IMR-90 (cell line): ENCODE results near the gene ABCC5. TPM values are rescaled to one million over a fixed set of nuclear protein-coding genes. Genes with fewer than 3 reads are reported as not detected.

Source experiments
- ATAC-seq: fragments of 200-7000 bp; cut with Tn5 transposase; 2 replicates; pipeline ENCODE4 v1.9.1; 2020; ENCODE audit warnings: low read depth, mild to moderate bottlenecking, moderate library complexity
- BruUV-seq: library from RNA; stranded (reverse); fragments of 400-500 nt; replicated peaks from 2 replicates; lab custom pipeline; 2021; lab: Mats Ljungman, UMichigan
- CTCF ChIA-PET: fragments of 300-600 bp; formaldehyde crosslinking; extraction: SDS; loops from one replicate; lab custom pipeline; 2021; ENCODE audit warnings: antibody characterized with exemption; lab: Yijun Ruan, JAX
- POLR2A ChIA-PET: fragments of 300-600 bp; sonication (Branson Sonifier 250); formaldehyde crosslinking; loops from one replicate; lab custom pipeline; 2022; ENCODE audit warnings: antibody characterized with exemption; ENCODE audit not compliant: unreplicated experiment; lab: Charles Lee
- DNase-seq: peaks from one replicate; pipeline ENCODE4 v3.0.0; 2013
- H2AFZ ChIP-seq: replicated peaks from 2 replicates; pipeline ENCODE3; 2013; ENCODE audit warnings: low read length, mild to moderate bottlenecking; ENCODE audit not compliant: poor library complexity
- H2AK5ac ChIP-seq: 2 replicates; pipeline ENCODE4 v1.6.1; 2013; ENCODE audit warnings: low read depth, low read length, inconsistent platforms
- H2AK9ac ChIP-seq: replicated peaks from 2 replicates; pipeline ENCODE3; 2013; ENCODE audit warnings: mild to moderate bottlenecking, low read depth, low read length, moderate library complexity; ENCODE audit not compliant: poor library complexity
- H2BK120ac ChIP-seq: 2 replicates; pipeline ENCODE4 v1.6.1; 2013; ENCODE audit warnings: low read depth, low read length, inconsistent platforms
- H2BK15ac ChIP-seq: 3 replicates; pipeline ENCODE4 v1.6.1; 2013; ENCODE audit warnings: low read depth, low read length, inconsistent platforms
- H2BK20ac ChIP-seq: 2 replicates; pipeline ENCODE4 v1.6.1; 2013; ENCODE audit warnings: low read depth, mild to moderate bottlenecking, inconsistent platforms, low read length, moderate library complexity
- H2BK5ac ChIP-seq: 2 replicates; pipeline ENCODE4 v1.6.1; 2013; ENCODE audit warnings: mild to moderate bottlenecking, low read depth, low read length, inconsistent platforms; ENCODE audit not compliant: poor library complexity, severe bottlenecking
- H3K14ac ChIP-seq: replicated peaks from 2 replicates; pipeline ENCODE4 v1.6.1; 2013; ENCODE audit warnings: low read depth, low read length, inconsistent platforms
- H3K18ac ChIP-seq: 2 replicates; pipeline ENCODE4 v1.6.1; 2013; ENCODE audit warnings: low read depth, low read length, control low read depth
- H3K23ac ChIP-seq: 2 replicates; pipeline ENCODE4 v1.6.1; 2013; ENCODE audit warnings: low read depth, low read length, inconsistent platforms
- H3K27ac ChIP-seq: 2 replicates; pipeline ENCODE4 v1.5.1; 2013; ENCODE audit warnings: mild to moderate bottlenecking, control low read depth, low read length; ENCODE audit not compliant: insufficient read depth
- H3K27me3 ChIP-seq: 2 replicates; pipeline ENCODE4 v1.6.1; 2013; ENCODE audit warnings: low read length; ENCODE audit not compliant: control insufficient read depth, insufficient read depth
- H3K36me3 ChIP-seq: 2 replicates; pipeline ENCODE4 v1.6.1; 2013; ENCODE audit warnings: low read length, mixed read lengths; ENCODE audit not compliant: control insufficient read depth, insufficient read depth
- H3K4ac ChIP-seq: 2 replicates; pipeline ENCODE4 v1.6.1; 2013; ENCODE audit warnings: low read depth, low read length, inconsistent platforms
- H3K4me1 ChIP-seq: 2 replicates; pipeline ENCODE4 v1.6.1; 2013; ENCODE audit warnings: low read length, mixed read lengths; ENCODE audit not compliant: control insufficient read depth, insufficient read depth
- H3K4me2 ChIP-seq: 2 replicates; pipeline ENCODE4 v1.6.1; 2013; ENCODE audit warnings: low read depth, mild to moderate bottlenecking, control low read depth, low read length, moderate library complexity
- H3K4me3 ChIP-seq: 2 replicates; pipeline ENCODE4 v1.5.1; 2013; ENCODE audit warnings: low read depth, mild to moderate bottlenecking, control low read depth, low read length, moderate library complexity; ENCODE audit not compliant: insufficient read depth
- H3K56ac ChIP-seq: 2 replicates; pipeline ENCODE4 v1.6.1; 2013; ENCODE audit warnings: low read length, inconsistent platforms; ENCODE audit not compliant: insufficient read depth; ENCODE audit errors: extremely low read depth
- H3K79me1 ChIP-seq, 2 experiments: 2 replicates each; pipeline ENCODE4 v1.6.1; 2013; ENCODE audit warnings: low read length in 2 of 2, inconsistent platforms in 1 of 2, low read depth in 1 of 2
- H3K9ac ChIP-seq: 2 replicates; pipeline ENCODE4 v1.6.1; 2013; ENCODE audit warnings: low read depth, low read length, control low read depth
- H3K9me1 ChIP-seq: 2 replicates; pipeline ENCODE4 v1.6.1; 2013; ENCODE audit warnings: low read length, inconsistent platforms; ENCODE audit not compliant: insufficient read depth
- H3K9me3 ChIP-seq: 2 replicates; pipeline ENCODE4 v1.6.1; 2013; ENCODE audit warnings: low read length; ENCODE audit not compliant: control insufficient read depth, insufficient read depth
- H4K20me1 ChIP-seq: 2 replicates; pipeline ENCODE4 v1.6.1; 2013; ENCODE audit warnings: low read length, inconsistent platforms; ENCODE audit not compliant: insufficient read depth
- H4K5ac ChIP-seq: 2 replicates; pipeline ENCODE4 v1.6.1; 2013; ENCODE audit warnings: mild to moderate bottlenecking, low read depth, low read length, control low read depth
- H4K8ac ChIP-seq, 2 experiments: 2 replicates each; pipeline ENCODE4 v1.6.1; 2013; ENCODE audit warnings: low read depth in 2 of 2, low read length in 2 of 2, control low read depth in 1 of 2, inconsistent platforms in 1 of 2
- H4K91ac ChIP-seq: 2 replicates; pipeline ENCODE4 v1.6.1; 2013; ENCODE audit warnings: low read depth, low read length, inconsistent platforms; ENCODE audit not compliant: insufficient read depth
- MAFK ChIP-seq: IDR thresholded peaks from 2 replicates; pipeline ENCODE4 v1.6.1; 2012; ENCODE audit warnings: low read depth, low read length, improper control_type of control experiment
- MAZ ChIP-seq: IDR thresholded peaks from 2 replicates; pipeline ENCODE4 v1.6.1; 2012; ENCODE audit warnings: low read depth, mild to moderate bottlenecking, low read length, improper control_type of control experiment, moderate library complexity, borderline replicate concordance
- RAD21 ChIP-seq: IDR thresholded peaks from 2 replicates; pipeline ENCODE4 v1.6.1; 2012; ENCODE audit warnings: low read length, improper control_type of control experiment
- RCOR1 ChIP-seq: IDR thresholded peaks from 2 replicates; pipeline ENCODE4 v1.6.1; 2012; ENCODE audit warnings: mild to moderate bottlenecking, low read length, improper control_type of control experiment; ENCODE audit not compliant: insufficient replicate concordance
- dilution Hi-C: fragments of 300-500 bp; cut with HindIII; formaldehyde crosslinking; loops from one replicate; pipeline ENCODE4 v1.14.3; 2018; ENCODE audit warnings: low sequenced_read_pairs; ENCODE audit not compliant: unreplicated experiment
- in situ Hi-C: fragments of 300-500 bp; cut with MboI; formaldehyde crosslinking; loops from 3 replicates; pipeline ENCODE4 v1.14.3; 2019; ENCODE audit warnings: low sequenced_read_pairs, inconsistent platforms, mixed read lengths
- intact Hi-C: fragments of 100-400 bp; cut with micrococcal nuclease; formaldehyde crosslinking; loops from 2 replicates; pipeline ENCODE4 v1.10.0; 2022
- polyA plus RNA-seq, 3 experiments: library from polyadenylated mRNA; depleted of rRNA; stranded (reverse); fragments of >200 nt; gene quantifications; 2 replicates each; pipeline ENCODE4 v1.2.3, GENCODE V29; 2012; ENCODE audit warnings: low replicate concordance in 1 of 3
- total RNA-seq: library from RNA; depleted of rRNA; stranded (reverse); fragments of >200 nt; gene quantifications from 2 replicates; pipeline ENCODE4 v1.2.3, GENCODE V29; 2012
- TF ChIP-seq, protein P1 (sequence below): conservative IDR thresholded peaks from 2 replicates; pipeline ENCODE4 v1.5.1; 2012; ENCODE audit warnings: mild to moderate bottlenecking, low read depth, low read length, improper control_type of control experiment

Gene ABCC5
- total and polyA plus RNA-seq, 2 of the 4 experiments (the other 2 are of a cell fraction): 8.4 to 17.7 TPM

- no TSS peak for BruUV-seq
- no peak overlapping the region for H4K5ac ChIP-seq
- CTCF ChIA-PET: no interaction called here
- in situ Hi-C loops (no loop called here), intact Hi-C loops (no loop called here), dilution Hi-C loops (no loop called here)
- H2BK5ac ChIP-seq: no peak overlapping the region
- peaks cover 1% of the 10 kb centered on the region; the same call in 1 of the 2 replicates for H3K36me3 ChIP-seq
- H2AK5ac ChIP-seq: no peak overlapping the region
- no peak overlapping the region for H3K56ac ChIP-seq
- peaks cover 72% of the 10 kb centered on the region for H4K20me1 ChIP-seq
- POLR2A ChIA-PET: no interaction called here
- DNase-seq (no peak), ATAC-seq (no peak)
- H3K27me3 ChIP-seq: no peaks in the 10 kb centered on the region
- no peak overlapping the region for H2AFZ ChIP-seq
- H3K9ac ChIP-seq: no peak overlapping the region
- no peak overlapping the region for H3K27ac ChIP-seq
- H3K9me1 ChIP-seq: peaks cover 12% of the 10 kb centered on the region
- H3K14ac ChIP-seq: no peak overlapping the region
- H2BK20ac ChIP-seq: no peak overlapping the region
- no peaks in the 10 kb centered on the region for H3K9me3 ChIP-seq
- H2BK15ac ChIP-seq: no peak overlapping the region
- no peak overlapping the region for H3K4me3 ChIP-seq
- no peak overlapping the region for H4K8ac ChIP-seq
- no peak overlapping the region for H3K4me2 ChIP-seq
- H2BK120ac ChIP-seq: no peak overlapping the region
- no peak overlapping the region for H4K91ac ChIP-seq
- H3K79me1 ChIP-seq: peaks cover 34 to 82% of the 10 kb centered on the region in 2 experiments
- no peak overlapping the region for H2AK9ac ChIP-seq
- TF ChIP-seq RAD21: no peak
- TF ChIP-seq, protein P1, sequence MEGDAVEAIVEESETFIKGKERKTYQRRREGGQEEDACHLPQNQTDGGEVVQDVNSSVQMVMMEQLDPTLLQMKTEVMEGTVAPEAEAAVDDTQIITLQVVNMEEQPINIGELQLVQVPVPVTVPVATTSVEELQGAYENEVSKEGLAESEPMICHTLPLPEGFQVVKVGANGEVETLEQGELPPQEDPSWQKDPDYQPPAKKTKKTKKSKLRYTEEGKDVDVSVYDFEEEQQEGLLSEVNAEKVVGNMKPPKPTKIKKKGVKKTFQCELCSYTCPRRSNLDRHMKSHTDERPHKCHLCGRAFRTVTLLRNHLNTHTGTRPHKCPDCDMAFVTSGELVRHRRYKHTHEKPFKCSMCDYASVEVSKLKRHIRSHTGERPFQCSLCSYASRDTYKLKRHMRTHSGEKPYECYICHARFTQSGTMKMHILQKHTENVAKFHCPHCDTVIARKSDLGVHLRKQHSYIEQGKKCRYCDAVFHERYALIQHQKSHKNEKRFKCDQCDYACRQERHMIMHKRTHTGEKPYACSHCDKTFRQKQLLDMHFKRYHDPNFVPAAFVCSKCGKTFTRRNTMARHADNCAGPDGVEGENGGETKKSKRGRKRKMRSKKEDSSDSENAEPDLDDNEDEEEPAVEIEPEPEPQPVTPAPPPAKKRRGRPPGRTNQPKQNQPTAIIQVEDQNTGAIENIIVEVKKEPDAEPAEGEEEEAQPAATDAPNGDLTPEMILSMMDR: no peak
- TF ChIP-seq RCOR1: no peak
- TF ChIP-seq MAZ: no peak
- no peak for TF ChIP-seq MAFK
- no peak overlapping the region for H3K4ac ChIP-seq
- no peaks in the 10 kb centered on the region; the same call in 1 of the 2 replicates for H3K4me1 ChIP-seq
- no peak overlapping the region for H3K23ac ChIP-seq
- H3K18ac ChIP-seq: no peak overlapping the region
Observed at GRCh38 chr3:183875411-183875810, 142.3 kb downstream of the ABCC5 start.
